Measurements from ENCODE around the gene UFD1. TPM values are rescaled to one million over a fixed set of nuclear protein-coding genes. Genes with fewer than 3 reads are reported as not detected.

The UFD1 gene
- total and polyA plus RNA-seq, 2 of the 4 experiments (the other 2 are of a cell fraction), result 149 to 152 TPM

DNA sequence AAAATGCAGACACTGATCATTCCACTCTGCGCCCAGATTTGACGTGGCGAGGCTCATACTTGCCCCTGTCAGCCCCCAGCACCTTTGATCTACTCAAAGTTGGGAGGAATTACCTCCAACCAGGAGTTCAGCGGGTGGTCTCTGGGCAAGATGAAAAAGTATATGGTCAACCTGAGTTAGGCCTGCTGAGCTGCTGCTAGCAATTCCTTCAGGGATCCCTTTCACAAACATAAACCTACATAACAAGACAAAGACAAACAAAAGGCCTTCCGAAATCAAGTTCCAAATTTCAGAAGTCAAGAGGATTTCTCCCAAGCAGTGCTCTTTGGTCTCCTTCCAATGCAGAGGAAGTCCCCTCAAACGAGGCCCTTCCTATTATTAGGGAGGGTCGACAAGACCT lies 24.4 kb upstream of the UFD1 start:
- DNase-seq, result no peak
- dilution Hi-C loops (cut with HindIII; ENCODE audit: low sequenced_read_pairs, unreplicated experiment), result no loop called here
- H3K4ac ChIP-seq (ENCODE audit: low read depth, low read length), result no peak overlapping the region

More for the DNA sequence above, 24.4 kb upstream of the UFD1 start:
- in situ Hi-C loops (cut with MboI; ENCODE audit: low sequenced_read_pairs) (no loop called here), intact Hi-C loops (cut with micrococcal nuclease) (no loop called here)
- WGBS, 2 experiments (ENCODE audit: extremely low coverage in 2 of 2, insufficient read length in 1 of 2), result no CpG with 5 or more reads among the region's 7 CpGs
- ATAC-seq (ENCODE audit: low read depth), result no peak
- no peaks in the 10 kb centered on the region for H3K27me3 ChIP-seq (ENCODE audit: control insufficient read depth, insufficient read depth, low read length)
- H3K56ac ChIP-seq (ENCODE audit: extremely low read depth, insufficient read depth, low read length), result no peak overlapping the region
- no peak overlapping the region for H2AK5ac ChIP-seq (ENCODE audit: low read depth, low read length)
- no peak overlapping the region for H4K5ac ChIP-seq (ENCODE audit: low read depth, low read length)
- no peaks in the 10 kb centered on the region for H3K9me1 ChIP-seq (ENCODE audit: insufficient read depth, low read length)
- no peak overlapping the region for H2AFZ ChIP-seq (replicated peaks; ENCODE audit: low read length, poor library complexity)
- no peak overlapping the region for H4K8ac ChIP-seq (ENCODE audit: low read depth in 2 of 2, low read length in 2 of 2)
- H2BK120ac ChIP-seq (ENCODE audit: low read depth, low read length), result no peak overlapping the region
- no peak overlapping the region for H3K9ac ChIP-seq (ENCODE audit: low read depth, low read length)
- no peak overlapping the region for H2AK9ac ChIP-seq (replicated peaks; ENCODE audit: low read depth, low read length, poor library complexity)
- no peaks in the 10 kb centered on the region for H3K9me3 ChIP-seq (ENCODE audit: control insufficient read depth, insufficient read depth, low read length)
- no peak overlapping the region for H3K27ac ChIP-seq (ENCODE audit: insufficient read depth, low read length)
- ChIA-PET CTCF (no interaction called here), POLR2A (ENCODE audit: unreplicated experiment) (no interaction called here)
- no peak overlapping the region for H3K14ac ChIP-seq (replicated peaks; ENCODE audit: low read depth, low read length)
- TF ChIP-seq RFX5 (IDR thresholded peaks at IDR 0.05; ENCODE audit: low read depth, low read length), result no peak
- H2BK15ac ChIP-seq (ENCODE audit: low read depth, low read length), result no peak overlapping the region
- no TSS peak for BruUV-seq (replicated peaks)
- no peak overlapping the region for H3K18ac ChIP-seq (ENCODE audit: low read depth, low read length)
- peaks cover 3% of the 10 kb centered on the region; the same call in 1 of the 2 replicates for H3K36me3 ChIP-seq (ENCODE audit: control insufficient read depth, insufficient read depth, low read length)
- no peak overlapping the region for H4K91ac ChIP-seq (ENCODE audit: insufficient read depth, low read depth, low read length)
- no peak overlapping the region for H2BK20ac ChIP-seq (ENCODE audit: low read depth, low read length)
- no peak overlapping the region for H3K23ac ChIP-seq (ENCODE audit: low read depth, low read length)
- no peaks in the 10 kb centered on the region for H3K79me1 ChIP-seq (ENCODE audit: low read depth in 1 of 2, low read length in 2 of 2)
- no peaks in the 10 kb centered on the region for H4K20me1 ChIP-seq (ENCODE audit: insufficient read depth, low read length)
- H3K4me2 ChIP-seq (ENCODE audit: low read depth, low read length), result no peak overlapping the region
- no peak overlapping the region for H2BK5ac ChIP-seq (ENCODE audit: low read depth, low read length, poor library complexity, severe bottlenecking)
- no peaks in the 10 kb centered on the region for H3K4me1 ChIP-seq (ENCODE audit: control insufficient read depth, insufficient read depth, low read length)
- no peak overlapping the region for H3K4me3 ChIP-seq (ENCODE audit: insufficient read depth, low read depth, low read length)
